Suppressor macrophage (primary cell): ENCODE data around the gene CCNT1.
"Not testable (repeated sequence)": the region's sequence is repeated elsewhere in the genome, so short reads cannot be mapped to it uniquely, and the experiment has no call there.

ENCODE experiments used
- DNase-seq, 4 experiments: peaks; one replicate each; pipeline ENCODE4 v3.0.0-alpha.2; 2020 to 2022
- total RNA-seq, 17 experiments: gene quantifications; one replicate each; lab custom pipeline; 2026; ENCODE audit warnings: mixed read lengths in 6 of 17, inconsistent platforms in 3 of 17; lab: John Stamatoyannopoulos, UW

CCNT1 gene
- 26.4 to 69.4 (median 46.9) reads per million in 17 experiments for total RNA-seq

DNA sequence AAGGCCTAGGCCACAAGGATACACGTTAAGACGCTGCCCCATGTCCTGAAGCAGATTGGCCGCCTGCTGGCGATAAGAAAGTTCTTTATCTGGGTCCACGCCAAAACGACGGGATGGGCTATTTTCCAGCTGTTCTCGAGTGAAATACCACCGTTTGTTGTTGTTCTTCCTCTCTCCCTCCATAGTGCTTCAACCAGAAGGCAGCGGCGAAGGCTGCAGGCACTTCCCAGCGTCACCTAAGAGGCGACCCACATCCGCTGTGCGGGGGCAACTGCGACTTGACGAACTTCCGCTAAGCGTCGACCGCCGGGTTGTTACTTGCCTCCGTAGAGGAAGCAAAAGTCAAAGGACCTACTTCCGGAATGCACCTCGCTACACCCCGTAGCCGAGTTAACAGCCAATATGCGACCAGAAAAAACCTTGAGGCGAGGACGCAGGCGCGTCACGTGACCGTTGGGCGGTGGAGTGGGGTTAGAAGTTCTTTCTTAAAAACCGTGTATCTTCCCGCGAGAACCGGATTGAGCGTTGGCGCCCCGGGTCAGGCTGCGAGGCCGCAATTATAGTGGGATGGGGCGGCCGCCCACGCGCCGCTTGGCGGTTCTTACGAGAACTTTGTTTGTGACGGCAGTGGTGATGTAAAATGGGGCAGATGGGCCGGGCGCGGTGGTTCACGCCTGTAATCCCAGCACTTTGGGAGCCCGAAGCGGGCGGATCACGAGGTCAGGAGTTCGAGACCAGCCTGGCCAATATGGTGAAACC lies at the start of gene CCNT1:
TSS of gene CCNT1 (minus strand) at position 215 of the 759 bp plus-strand sequence. CDS start at position 183, 32 bp downstream.
- peak; percentile 100 for DNase-seq

- peak; percentile 74 to 85 (median 84) for DNase-seq
Measured at GRCh38 chr12:48765753-48766162, 49.3 kb upstream of the CCNT1 start.

DNA sequence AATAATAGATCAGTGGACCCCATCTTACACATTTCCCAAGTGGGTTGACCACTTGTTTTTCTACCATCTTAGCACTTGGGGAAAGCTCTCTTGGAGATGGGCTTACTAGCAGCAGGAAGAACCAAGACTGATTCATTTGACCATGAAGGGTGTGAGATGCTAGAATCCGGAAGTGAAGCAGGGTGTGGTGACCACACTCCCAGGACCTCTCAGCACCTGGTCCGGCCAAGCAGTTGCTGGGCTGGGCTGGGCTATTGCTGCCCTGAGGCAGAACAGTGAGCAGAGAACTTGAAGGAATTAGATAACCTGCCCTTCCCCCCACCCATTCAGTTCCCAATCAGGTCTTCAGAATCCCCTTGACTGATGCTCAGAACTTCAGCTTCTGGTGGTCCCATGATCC lies 48.0 kb upstream of the CCNT1 start:
- DNase-seq = no peak

DNA sequence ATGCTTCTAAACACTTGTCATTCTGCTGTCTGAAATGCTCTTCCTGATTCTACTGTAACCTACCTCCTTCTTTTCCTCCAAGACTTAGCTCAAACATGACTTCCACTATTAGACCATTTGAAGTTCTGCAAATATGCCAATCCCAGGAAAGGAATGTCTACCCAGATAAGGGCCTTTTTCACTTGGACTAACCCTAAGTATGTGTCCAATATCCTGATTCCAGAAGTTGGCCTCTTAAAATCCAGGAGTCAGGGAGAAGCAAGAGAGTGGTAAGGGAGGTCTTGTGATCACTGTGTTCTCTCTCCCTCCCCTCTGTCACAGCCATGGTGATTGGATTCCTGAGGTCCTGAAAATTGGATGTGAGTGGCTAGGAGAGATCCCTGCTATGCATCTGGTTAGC lies 42.2 kb upstream of the CCNT1 start:
- no peak for DNase-seq

DNA sequence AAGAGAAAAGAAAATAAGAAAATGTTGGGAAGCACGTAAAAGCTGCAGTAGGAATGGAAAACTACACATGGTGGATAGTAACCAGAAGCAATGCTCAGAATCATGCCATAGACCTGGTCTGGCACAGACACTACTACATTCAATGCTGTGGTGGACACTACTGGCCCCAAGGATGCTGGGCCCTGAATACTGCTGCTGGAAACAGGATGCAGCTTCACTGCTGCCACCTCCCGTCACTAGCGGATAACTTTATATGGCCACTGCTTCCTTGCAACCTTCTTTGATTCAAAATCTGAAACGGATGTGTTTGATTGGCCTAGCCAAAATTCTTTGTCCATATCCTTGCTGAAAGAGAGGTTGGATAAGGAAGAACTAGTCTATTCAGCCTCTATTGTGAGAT lies 41.7 kb upstream of the CCNT1 start:
- no peak for DNase-seq

DNA sequence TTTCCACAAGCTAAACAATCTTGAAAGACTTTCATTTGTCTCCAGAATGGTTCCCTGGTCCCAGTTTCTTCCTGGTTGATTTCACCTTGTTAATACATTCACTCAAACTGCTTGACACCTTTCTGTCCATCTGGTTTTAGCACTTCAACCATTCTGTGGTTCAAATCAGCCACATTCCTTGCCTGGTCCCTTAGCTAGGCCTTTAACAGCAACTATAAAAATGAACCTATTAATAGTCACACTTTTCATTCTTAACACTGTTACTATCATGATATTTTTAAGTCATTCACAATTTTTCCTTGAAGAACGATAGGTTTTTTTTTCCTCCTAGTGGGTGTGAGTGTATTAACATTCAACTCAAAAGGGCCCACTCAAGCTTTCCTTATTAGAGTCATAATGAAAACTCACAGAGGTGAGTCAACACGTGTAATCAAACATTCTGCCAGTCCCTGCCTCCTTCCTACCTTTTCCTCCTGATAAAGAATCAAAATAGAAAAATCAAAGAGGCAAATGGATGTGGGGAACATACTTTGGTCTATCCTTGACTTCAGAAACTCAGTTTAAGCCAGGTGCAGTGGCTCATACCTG lies 34.4 kb upstream of the CCNT1 start:
- no peak for DNase-seq

DNA sequence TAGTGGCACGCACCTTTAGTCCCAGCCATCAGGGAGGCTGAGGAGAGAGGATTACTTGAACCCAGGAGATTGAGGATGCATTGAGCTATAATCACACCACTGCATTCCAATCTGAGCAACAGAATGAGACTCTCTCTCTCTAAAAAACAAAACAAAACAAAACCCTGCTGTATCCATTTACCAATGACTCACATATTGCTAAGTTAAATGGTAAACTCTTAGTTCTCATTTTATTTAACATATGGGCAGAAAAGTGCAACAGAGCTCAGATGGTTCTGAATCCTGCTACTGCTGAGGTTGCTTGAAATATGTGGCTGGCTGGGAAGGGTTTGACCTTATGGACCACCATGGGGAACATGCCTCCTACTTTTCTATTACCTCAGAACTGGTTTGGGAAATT lies 33.7 kb upstream of the CCNT1 start:
- no peak for DNase-seq

GRCh38 chr12:48744251-48745008 lies 27.9 kb upstream of the CCNT1 start:
- DNase-seq = no peak

DNA sequence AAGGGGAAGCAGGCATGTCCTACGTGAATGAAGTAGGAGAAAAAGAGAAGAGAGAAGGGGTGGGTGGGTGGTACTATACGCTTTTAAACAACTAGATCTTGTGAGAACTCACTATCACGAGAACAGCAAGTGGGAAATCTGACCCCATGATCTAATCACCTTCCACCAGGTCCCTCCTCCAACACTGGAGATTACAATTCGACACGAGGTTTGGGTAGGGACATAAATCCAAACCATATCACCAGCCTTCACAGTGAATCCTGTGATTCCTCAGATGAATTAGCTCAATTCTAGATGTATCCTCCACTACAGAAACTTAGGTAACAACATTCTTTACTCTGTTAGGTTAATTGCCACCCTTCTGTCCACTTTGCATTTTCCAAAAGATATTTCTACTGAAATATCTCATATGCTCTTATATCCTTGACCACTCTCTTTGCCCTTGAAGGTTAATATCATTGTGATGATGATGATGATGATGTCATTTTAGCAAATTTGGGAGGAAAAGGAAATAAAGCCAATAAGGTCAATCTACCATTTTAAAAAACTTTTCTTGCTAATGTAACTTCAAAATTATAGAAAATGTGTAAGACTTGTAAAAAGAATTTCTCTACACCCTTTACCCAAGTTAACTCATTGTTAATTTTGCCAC lies 23.2 kb upstream of the CCNT1 start:
- peak; percentile 11 to 39 (median 19) for DNase-seq

DNA sequence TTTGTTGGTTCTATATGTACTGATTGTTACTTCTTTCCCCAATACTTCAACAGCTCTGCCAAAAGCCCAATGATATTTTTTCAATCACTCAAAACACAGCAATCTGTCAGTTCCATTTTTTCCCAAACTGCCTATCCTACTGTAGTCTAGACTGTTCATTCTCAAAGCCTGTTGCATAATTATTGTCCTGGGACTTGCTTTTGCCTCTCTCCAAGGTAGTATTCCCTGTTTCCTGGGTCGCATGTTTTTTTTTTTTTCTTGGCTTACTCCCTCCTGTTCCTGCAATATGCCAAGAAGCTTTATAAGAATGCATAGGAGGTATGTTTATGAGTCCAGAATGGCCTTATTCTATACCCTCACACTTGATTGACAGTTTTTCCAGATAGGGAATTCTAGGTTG lies 19.9 kb upstream of the CCNT1 start:
- DNase-seq = no peak

DNA sequence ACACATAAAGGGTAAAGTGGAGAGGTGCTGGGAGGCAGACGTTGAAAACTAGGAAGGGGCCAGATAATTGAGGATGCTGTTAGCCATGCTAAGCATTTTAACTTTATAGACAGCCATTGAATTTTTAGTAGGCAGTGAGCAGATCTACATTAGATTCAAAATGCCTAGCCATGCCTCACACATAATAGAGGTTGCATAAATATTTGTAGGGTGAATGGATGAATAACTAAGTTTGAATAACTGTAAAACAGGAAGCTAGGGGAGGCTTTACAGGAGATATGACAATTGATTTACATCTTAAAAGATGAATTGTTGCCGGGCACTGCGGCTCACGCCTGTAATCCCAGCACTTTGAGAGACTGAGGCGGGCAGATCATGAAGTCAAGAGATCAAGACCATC lies 12.3 kb upstream of the CCNT1 start:
- no peak for DNase-seq

GRCh38 chr12:48720737-48721136 lies 4.2 kb upstream of the CCNT1 start:
- not testable (repeated sequence) for DNase-seq

DNA sequence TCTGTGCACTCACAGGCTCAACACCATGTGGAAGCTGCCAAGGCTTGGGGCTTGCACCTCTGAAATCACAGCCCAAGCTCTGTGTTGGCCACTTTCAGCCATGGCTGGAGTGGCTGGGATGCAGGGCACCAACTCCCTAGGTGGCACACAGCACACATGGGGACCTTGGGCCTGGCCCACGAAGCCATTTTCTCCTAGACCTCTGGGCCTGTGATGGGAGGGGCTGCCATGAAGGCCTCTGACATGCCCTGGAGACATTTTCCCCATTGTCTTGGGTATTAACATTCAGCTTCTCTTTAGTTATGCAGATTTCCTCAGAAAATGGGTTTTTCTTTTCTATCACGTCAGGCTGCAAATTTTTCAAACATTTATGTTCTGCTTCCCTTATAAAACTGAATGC lies 3.7 kb upstream of the CCNT1 start:
- DNase-seq = not testable (repeated sequence)

- not testable (repeated sequence) for DNase-seq
Measured at GRCh38 chr12:48719002-48719401, 2.5 kb upstream of the CCNT1 start.

DNA sequence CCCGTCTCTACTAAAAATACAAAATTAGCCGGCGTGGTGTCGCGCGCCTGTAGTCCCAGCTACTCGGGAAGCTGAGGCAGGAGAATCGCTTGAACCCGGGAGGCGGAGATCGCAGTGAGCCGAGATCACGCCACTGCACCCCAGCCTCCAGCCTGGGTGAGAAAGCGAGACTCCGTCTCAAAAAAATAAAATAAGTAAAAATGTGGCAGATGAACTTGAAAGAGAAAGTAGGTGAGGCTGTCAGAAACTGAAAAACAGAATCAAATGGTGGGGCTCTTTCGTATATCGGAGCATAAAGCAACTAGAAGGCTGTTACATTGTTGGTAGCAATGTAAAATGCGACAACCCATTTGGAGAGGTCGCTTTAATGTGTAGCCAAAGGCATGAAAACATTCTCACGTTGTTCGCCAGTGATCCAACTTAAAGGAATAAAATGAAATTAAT lies 767 bp upstream of the CCNT1 start:
- peak in 2 of 4 experiments; percentile 9 to 15 for DNase-seq

- DNase-seq = no peak
Measured at GRCh38 chr12:48716168-48716492, 377 bp downstream of the CCNT1 start.

GRCh38 chr12:48712209-48712608 lies 4.3 kb downstream of the CCNT1 start:
- DNase-seq = no peak

DNA sequence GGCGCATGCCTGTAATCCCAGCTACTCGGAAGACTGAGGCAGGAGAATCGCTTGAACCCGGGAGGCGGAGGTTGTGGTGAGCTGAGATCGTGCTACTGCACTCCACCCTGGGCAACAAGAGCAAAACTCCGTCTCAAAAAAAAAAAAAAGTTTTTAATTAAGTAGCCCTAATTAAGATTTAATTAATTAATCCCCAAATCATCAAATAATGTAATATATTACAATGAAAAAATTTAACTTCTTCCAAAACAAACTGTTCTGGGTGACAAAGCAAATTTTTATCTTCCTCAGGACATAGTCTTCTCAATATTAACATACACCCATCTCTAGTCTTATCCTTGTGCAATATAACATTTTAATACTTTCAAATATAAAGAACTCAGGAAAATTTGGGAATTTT lies 17.7 kb downstream of the CCNT1 start:
- not testable (repeated sequence) for DNase-seq

GRCh38 chr12:48696626-48697025 lies 19.9 kb downstream of the CCNT1 start:
- no peak for DNase-seq

- no peak for DNase-seq
Measured at GRCh38 chr12:48695859-48696258, 20.6 kb downstream of the CCNT1 start.

DNA sequence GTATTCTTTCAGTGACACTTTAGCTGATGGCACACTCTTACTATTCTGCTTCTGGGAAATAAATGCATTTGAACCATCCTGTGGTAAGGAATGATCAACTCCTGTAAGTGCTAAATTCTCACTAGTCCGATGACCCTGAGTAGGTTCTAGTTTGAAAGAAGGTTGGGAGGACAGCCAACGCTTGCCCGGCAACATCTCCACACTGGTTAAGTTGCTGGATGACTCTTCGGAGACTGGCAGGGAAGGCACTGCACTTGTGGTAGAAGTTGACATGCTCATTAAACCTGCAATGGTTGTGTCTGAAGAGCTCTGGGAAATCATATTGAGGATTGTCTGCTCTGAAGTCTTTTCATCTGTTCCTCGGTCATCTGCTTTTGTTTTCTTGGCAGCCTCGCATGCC lies 22.5 kb downstream of the CCNT1 start:
- no peak for DNase-seq

- DNase-seq = no peak
Measured at GRCh38 chr12:48693572-48693971, 22.9 kb downstream of the CCNT1 start.
